NCI-H2081 treated with DMSO at 0.1 percent for 48 hours (cell line): Measurements from ENCODE around the gene SPATA17.

ENCODE experiments used
- DNase-seq: peaks from one replicate; lab custom pipeline; 2025; lab: John Stamatoyannopoulos, UW

Gene SPATA17

GRCh38 chr1:217847643-217848042, 216.5 kb downstream of the SPATA17 start:
- DNase-seq, result no peak

- DNase-seq, result no peak
These were observed 225.3 kb downstream of the SPATA17 start for GRCh38 chr1:217856342-217857034.

GRCh38 chr1:217857061-217857460, 225.9 kb downstream of the SPATA17 start:
- DNase-seq, result no peak

GRCh38 chr1:217861658-217862057, 230.5 kb downstream of the SPATA17 start:
- no peak for DNase-seq

- DNase-seq, result no peak
These were observed 236.4 kb downstream of the SPATA17 start for GRCh38 chr1:217867446-217867995.

GRCh38 chr1:217871955-217872354, 240.8 kb downstream of the SPATA17 start:
- no peak for DNase-seq

GRCh38 chr1:217875229-217875628, 244.1 kb downstream of the SPATA17 start:
- DNase-seq, result no peak

GRCh38 chr1:217876401-217876800, 245.3 kb downstream of the SPATA17 start:
- DNase-seq, result no peak

GRCh38 chr1:217876896-217877295, 245.8 kb downstream of the SPATA17 start:
- DNase-seq, result no peak

- DNase-seq, result no peak
These were observed 250.0 kb downstream of the SPATA17 start for GRCh38 chr1:217881131-217881543.

- no peak for DNase-seq
These were observed 250.6 kb downstream of the SPATA17 start for GRCh38 chr1:217881607-217882332.

GRCh38 chr1:217885181-217885580, 254.0 kb downstream of the SPATA17 start:
- DNase-seq, result no peak

GRCh38 chr1:217888328-217888727, 257.2 kb downstream of the SPATA17 start:
- no peak for DNase-seq

- no peak for DNase-seq
These were observed 258.3 kb downstream of the SPATA17 start for GRCh38 chr1:217889401-217889800.

GRCh38 chr1:217891966-217892365, 260.8 kb downstream of the SPATA17 start:
- DNase-seq, result no peak

GRCh38 chr1:217892750-217893149, 261.6 kb downstream of the SPATA17 start:
- no peak for DNase-seq

- DNase-seq, result no peak
These were observed 264.7 kb downstream of the SPATA17 start for GRCh38 chr1:217895841-217896240.

GRCh38 chr1:217896490-217896889, 265.3 kb downstream of the SPATA17 start:
- DNase-seq, result no peak

- no peak for DNase-seq
These were observed 266.0 kb downstream of the SPATA17 start for GRCh38 chr1:217897100-217897499.

- DNase-seq, result no peak
These were observed 268.5 kb downstream of the SPATA17 start for GRCh38 chr1:217899614-217900013.

GRCh38 chr1:217907504-217907903, 276.4 kb downstream of the SPATA17 start:
- no peak for DNase-seq

GRCh38 chr1:217910203-217910602, 279.1 kb downstream of the SPATA17 start:
- DNase-seq, result no peak

- no peak for DNase-seq
These were observed 279.7 kb downstream of the SPATA17 start for GRCh38 chr1:217910791-217911320.
